Hypothalamus (tissue), 51 donors: Measurements from ENCODE around the gene THSD7B.
"Not testable (repeated sequence)": the region's sequence is repeated elsewhere in the genome, so short reads cannot be mapped to it uniquely, and the experiment has no call there.

ENCODE experiments used
- DNase-seq, 51 donors: peaks; one replicate each; lab custom pipeline; 2025; lab: John Stamatoyannopoulos, UW

The THSD7B gene

DNA sequence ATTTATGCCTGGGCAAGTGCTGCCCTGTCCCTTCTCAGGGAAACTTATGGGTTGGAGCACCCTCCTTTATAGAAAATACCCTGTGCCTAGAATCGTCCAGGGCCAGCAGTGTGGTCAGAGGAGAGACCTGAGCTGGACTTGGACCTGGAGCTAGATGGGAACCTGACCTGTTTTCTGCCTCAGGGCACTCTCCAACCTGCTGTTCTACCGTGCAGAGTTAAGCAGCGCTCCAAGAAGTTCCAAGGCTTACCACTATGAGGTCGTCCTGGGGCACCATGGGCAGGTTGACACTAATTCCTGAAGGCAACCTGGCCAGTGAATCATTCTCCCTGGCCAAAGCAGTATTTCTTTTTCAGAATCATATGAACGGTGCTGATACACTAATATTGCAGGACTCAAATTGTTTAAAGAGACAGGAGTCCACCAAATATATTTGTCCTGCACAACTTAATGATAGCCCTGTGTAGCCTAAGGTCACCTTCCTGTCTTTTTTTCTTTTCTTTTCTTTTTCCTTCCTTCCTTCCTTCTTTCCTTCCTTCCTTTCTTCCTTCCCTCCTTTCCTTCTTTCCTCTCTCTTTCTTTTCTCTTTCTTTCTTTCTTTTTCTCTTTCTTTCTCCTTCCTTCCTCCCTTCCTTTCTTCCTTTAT, 743.5 kb downstream of the THSD7B start:
- no peak for DNase-seq

- DNase-seq = no peak
These were observed 746.2 kb downstream of the THSD7B start for GRCh38 chr2:137511526-137511925.

GRCh38 chr2:137521653-137522619, 756.6 kb downstream of the THSD7B start:
- no peak for DNase-seq

DNA sequence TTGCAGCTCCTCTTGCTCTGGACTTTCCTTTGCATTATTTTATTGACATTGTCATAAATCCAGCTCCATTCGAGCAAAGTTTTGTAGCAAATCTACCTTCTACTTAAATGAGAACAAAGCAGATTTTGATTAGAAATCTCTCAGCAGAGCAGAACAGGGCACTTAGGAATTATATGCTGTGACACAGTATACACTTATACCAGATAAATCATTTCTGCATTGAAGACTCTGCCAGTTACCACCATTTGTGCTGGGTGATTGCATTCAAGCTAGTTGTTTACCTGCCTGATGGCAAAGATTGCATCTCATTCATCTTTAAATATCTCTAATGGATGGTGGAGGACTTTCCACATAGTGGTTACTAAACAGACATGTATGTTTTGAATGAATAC, 757.3 kb downstream of the THSD7B start:
- no peak for DNase-seq

GRCh38 chr2:137523931-137524330, 758.6 kb downstream of the THSD7B start:
- DNase-seq = no peak

DNA sequence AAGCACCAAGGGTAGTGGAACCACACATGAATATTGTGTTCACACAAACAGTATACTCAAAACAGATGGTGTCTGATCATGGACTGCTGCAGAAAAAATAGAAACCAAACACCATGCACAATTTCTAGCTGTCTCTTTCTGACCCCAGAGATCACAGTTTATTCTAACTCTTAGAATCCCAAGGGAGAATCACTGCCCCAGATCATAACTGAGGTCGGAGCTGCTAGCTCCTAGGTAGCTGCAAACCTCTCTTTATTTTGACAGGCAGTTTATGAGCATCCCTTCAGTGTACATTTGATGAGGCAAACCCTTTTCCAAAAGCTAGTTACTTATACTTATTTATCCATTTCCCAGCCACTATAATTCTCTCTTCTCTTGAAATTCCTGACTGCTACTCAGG, 759.8 kb downstream of the THSD7B start:
- no peak for DNase-seq

DNA sequence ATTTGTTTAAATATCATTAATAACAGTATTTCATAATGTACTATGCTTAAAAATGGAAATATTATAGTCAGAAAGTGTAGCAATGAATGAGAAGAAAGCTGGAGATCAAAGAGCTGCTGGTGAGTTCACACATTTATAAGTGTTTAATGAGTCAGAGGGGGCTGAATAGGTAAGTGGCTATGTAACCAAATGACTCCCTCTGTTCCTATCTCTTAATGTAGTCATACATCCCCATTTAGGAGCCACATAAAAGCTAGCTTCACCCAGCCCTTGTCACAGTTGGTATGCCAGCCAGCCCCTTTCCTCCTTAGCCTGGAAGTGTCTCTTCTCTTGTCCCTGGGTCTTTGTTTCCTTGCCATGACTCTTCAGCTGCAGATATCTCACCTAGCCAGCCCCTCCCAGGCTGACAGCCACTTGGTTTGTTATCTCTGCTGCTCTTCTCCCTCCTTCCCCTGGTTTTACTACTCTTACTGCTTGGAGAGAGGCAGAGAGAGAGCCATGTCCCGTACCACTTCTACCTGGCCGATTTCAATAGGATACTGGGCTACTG, 760.4 kb downstream of the THSD7B start:
- no peak for DNase-seq

DNA sequence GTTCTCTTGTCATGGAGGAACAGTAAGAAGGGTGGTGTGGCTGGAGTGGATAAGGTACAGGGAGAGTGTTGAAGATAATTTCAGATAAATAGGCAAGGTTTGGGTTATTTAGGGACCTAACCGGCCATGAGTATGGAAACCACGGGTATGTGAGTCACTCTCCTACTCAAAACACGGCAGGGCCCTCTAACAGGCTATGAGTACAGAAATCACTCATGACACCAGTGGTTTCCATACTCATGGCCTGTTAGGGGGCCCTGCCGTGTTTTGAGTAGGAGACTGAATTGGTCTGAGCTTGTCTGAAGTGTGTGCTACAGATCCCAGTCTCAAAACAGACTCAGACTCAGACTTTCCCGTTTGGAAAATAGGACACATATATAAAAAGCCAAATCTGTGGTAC, 770.6 kb downstream of the THSD7B start:
- DNase-seq = no peak

- no peak for DNase-seq
These were observed 774.0 kb downstream of the THSD7B start for GRCh38 chr2:137539336-137539735.

DNA sequence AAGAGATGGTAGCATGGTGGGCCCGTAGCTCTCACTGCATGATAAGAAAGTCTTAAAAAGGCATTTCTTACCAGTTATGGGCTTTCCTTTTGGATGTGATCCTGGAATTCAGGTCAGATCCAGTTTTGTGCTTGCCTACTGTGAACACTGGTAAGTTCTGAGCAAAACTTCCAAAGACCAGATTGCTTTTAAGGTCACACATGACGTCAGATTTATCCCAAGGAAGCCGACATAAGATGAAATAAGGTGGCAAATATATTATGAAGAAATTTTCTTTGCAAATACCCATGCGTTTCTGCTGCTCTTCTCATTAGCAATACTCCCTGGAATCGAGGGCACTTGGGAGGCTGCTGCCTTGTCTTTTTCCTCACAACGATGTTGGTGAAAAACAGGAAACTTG, 782.5 kb downstream of the THSD7B start:
- DNase-seq = no peak

DNA sequence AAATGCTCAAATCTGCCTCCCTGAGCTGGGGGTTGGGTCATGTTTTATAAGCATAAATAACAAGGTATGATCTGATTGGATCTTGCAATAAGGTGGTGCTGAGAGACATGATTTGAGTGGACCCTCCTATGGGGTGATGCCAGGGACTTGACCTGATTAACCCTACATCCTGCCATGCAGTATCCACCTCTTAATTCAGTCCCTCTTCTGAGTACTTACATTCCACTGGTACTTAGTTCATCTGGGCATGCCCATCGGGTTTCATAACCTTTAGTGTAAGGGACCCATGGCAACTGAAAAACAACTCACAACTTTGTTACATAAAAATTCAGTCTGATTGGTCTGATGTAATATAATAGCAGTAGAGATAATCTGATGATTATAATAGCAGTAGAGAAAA, 801.0 kb downstream of the THSD7B start:
- DNase-seq = no peak

GRCh38 chr2:137570484-137570883, 805.1 kb downstream of the THSD7B start:
- no peak for DNase-seq

- not testable (repeated sequence) for DNase-seq
These were observed 822.5 kb downstream of the THSD7B start for GRCh38 chr2:137587834-137588233.

- not testable (repeated sequence) for DNase-seq
These were observed 823.2 kb downstream of the THSD7B start for GRCh38 chr2:137588578-137588977.

DNA sequence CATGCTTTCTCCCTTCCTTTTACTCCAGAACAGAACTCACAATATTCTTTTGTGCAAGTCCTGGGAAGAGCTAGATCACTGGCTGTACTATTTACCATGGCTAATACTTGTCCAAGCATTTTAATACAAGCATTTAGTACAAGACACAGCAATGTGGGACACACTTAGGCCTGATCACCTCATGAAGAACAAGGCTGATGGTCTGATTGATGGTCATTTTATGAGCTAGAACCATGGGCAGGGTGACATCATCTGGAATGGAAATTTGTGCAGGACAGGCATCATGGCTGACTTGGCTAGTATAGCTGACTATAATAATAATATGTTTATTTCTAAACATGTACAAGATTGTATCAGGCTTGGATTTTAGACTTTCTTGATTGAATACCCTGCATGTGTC, 824.8 kb downstream of the THSD7B start:
- DNase-seq = no peak

GRCh38 chr2:137607722-137608318, 842.5 kb downstream of the THSD7B start:
- DNase-seq = no peak

DNA sequence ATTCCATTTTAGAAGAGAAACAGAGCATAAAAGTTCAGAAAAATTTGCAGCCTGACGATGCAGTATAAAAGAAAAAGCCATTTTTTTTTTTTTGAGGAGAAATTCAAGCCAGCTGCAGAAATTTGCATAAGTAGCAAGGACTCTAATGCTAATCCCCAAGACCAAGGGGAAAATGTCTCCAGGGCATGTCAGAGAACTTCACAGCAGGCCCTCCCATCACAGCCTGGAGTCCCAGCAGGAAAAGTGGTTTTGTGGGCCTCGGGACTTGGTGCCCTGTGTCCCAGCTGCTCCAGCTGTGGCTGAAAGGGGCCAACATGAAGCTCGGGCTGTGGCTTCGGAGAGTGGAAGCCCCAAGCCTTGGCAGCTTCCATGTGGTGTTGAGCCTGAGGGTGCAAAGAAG, 873.6 kb downstream of the THSD7B start:
- no peak for DNase-seq

DNA sequence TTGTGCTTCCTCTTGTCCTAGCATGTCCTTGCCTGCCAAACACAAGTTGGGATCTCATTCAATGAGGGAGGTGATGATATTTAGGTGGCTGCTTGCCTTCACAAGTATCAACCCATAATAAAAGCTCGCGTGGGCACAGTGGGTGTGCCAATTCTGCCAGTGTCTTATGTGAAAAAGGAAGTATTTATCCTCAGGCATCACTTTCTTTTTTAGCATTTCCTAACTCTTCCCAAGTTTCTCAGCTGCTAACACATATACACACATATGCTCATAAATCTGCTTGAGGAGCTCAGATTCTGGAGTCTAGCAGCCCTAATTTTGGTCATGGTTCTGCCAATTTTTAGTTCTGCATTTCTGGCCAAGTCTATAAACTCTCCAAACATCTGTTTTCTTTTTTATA, 879.4 kb downstream of the THSD7B start:
- no peak for DNase-seq

GRCh38 chr2:137654046-137654445, 888.7 kb downstream of the THSD7B start:
- no peak for DNase-seq

- DNase-seq = no peak
These were observed 890.5 kb downstream of the THSD7B start for GRCh38 chr2:137655814-137656213.

- no peak for DNase-seq
These were observed 893.1 kb downstream of the THSD7B start for GRCh38 chr2:137658433-137658832.
